ENCODE results near the gene PHAF1. TPM values are rescaled to one million over a fixed set of nuclear protein-coding genes. Genes with fewer than 3 reads are reported as not detected.

PHAF1 gene
- total and polyA plus RNA-seq, 2 donors (not counting 1 experiment from before 2014, with no cell fraction given): 18.8 to 20.7 TPM

DNA sequence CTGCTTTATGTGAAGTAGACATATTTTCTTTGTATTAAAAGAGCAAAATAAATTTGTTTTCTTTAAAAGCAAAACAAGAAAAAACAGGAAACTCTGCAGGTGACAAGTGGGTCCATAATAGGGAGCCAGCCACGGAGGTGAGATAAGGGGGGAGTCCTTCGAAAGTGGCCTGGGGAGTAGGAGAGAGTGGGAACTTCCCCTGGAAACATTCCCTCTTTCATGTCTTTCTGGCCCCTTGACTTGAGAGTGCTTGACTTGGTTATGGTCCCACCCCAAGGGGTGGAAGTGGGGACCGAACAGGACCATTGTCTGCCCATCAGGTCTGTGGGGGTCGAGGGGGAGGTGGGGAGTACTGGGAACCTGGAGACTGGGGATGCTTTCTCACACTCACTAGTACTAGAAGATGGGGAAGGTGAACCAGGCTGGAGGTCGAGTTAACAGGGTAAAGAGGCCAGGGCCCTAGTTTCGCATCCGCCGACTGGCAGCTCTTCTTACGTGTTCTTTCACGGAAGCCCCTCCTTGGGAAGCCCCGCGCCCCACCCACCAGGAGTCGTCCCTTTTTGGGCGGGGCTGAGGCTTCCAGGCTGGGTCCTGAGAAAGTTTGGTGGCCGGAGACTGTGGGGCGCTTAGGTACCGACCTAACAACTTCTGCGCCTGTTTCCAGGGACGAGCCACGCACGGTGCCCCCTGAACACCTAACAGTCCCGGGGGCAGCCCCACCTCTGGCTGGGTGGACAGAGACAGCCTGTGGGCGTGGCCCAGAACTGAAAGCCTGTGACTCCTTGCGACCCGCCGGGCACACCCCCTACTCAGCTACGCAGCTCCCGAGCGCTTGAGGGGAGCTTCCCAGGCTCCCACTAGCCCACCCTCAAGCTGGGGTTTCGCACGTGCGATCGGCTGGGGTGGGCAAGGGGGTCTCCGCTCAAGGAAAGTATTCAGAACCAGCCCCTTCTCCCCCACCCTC is 49.2 kb downstream of the PHAF1 start:
- POLR2A ChIA-PET: interaction anchor here (0.6 to 1.1 kb wide), 6 partner anchors 8 to 143 kb away, joined by 3 to 5 read pairs (median 3); partner anchors contain the start of genes B3GNT9 and CBFB
- WGBS (ENCODE audit: insufficient coverage): under 1% methylated on average over 30 of the region's 34 CpGs

More for the DNA sequence above, 49.2 kb downstream of the PHAF1 start:
- peak overlapping the region; percentile 92 for H3K4me3 Mint-ChIP-seq
- CTCF ChIA-PET: interaction anchor here (0.6 to 2.3 kb wide), 9 partner anchors 10 to 252 kb away, joined by 3 to 15 read pairs (median 3); partner anchors contain the start of gene NOL3
- Histone ChIP-seq H3K9ac (ENCODE audit: low read length) (peak overlapping the region; percentile 98), H4K20me1 (ENCODE audit: control insufficient read depth, insufficient read depth, low read length, poor library complexity, severe bottlenecking) (peaks cover 58% of the 10 kb centered on the region), H3K27me3 (replicated peaks in 1 of 4; ENCODE audit: control extremely low read depth in 1 of 4, control insufficient read depth in 3 of 4, insufficient read depth in 4 of 4, low read length in 3 of 4) (peaks cover 0 to 40% (median 19%) of the 10 kb centered on the region in 4 experiments), H3K27ac (ENCODE audit: low read length in 2 of 2) (peak overlapping the region; percentile 97 to 99), H3K79me2 (ENCODE audit: control insufficient read depth, insufficient read depth, low read length) (no peaks in the 10 kb centered on the region), H3K4me3 (ENCODE audit: control extremely low read depth in 1 of 5, extremely low read depth in 1 of 5, insufficient read depth in 1 of 5, low read depth in 2 of 5, low read length in 4 of 5) (peak overlapping the region; percentile 59 to 98 (median 96)), H3K4me2 (replicated peaks; ENCODE audit: low read depth, low read length, poor library complexity, severe bottlenecking) (peak overlapping the region; percentile 99), H3K4me1 (ENCODE audit: control insufficient read depth in 2 of 2, insufficient read depth in 2 of 2, low read length in 2 of 2) (peaks cover 52 to 71% of the 10 kb centered on the region in 2 donors), H3K9me3 (ENCODE audit: control extremely low read depth in 1 of 3, control insufficient read depth in 2 of 3, insufficient read depth in 1 of 3, low read length in 2 of 3) (peaks cover 0 to 27% (median 0%) of the 10 kb centered on the region in 3 donors), H2AFZ (ENCODE audit: insufficient read depth, low read depth, low read length, poor library complexity, severe bottlenecking) (peak overlapping the region; percentile 76), H3K36me3 (replicated peaks in 1 of 2; ENCODE audit: control extremely low read depth in 1 of 2, control insufficient read depth in 1 of 2, extremely low read depth in 1 of 2, insufficient read depth in 2 of 2, low read length in 1 of 2) (no peaks in the 10 kb centered on the region)
- ATAC-seq (ENCODE audit: low read depth) (peak; percentile 55), DNase-seq (peak; percentile 92)
- peaks cover 58% of the 10 kb centered on the region for H3K4me1 Mint-ChIP-seq
- intact Hi-C loops (cut with micrococcal nuclease): loop anchor here (1.0 kb wide), 5 partner anchors 24 to 182 kb away; partner anchors contain the start of genes CBFB, MATCAP1, PHAF1 and TMEM208
- H3K9me3 Mint-ChIP-seq (ENCODE audit: insufficient read depth): no peaks in the 10 kb centered on the region
- TF ChIP-seq EZH2 (IDR thresholded peaks at IDR 0.05; ENCODE audit: borderline replicate concordance, insufficient read depth, low read depth, low read length, poor library complexity, severe bottlenecking): no peak
- TF ChIP-seq, protein P1, sequence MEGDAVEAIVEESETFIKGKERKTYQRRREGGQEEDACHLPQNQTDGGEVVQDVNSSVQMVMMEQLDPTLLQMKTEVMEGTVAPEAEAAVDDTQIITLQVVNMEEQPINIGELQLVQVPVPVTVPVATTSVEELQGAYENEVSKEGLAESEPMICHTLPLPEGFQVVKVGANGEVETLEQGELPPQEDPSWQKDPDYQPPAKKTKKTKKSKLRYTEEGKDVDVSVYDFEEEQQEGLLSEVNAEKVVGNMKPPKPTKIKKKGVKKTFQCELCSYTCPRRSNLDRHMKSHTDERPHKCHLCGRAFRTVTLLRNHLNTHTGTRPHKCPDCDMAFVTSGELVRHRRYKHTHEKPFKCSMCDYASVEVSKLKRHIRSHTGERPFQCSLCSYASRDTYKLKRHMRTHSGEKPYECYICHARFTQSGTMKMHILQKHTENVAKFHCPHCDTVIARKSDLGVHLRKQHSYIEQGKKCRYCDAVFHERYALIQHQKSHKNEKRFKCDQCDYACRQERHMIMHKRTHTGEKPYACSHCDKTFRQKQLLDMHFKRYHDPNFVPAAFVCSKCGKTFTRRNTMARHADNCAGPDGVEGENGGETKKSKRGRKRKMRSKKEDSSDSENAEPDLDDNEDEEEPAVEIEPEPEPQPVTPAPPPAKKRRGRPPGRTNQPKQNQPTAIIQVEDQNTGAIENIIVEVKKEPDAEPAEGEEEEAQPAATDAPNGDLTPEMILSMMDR (IDR thresholded peaks at IDR 0.05): no peak
- peaks cover 16% of the 10 kb centered on the region for H3K27me3 Mint-ChIP-seq
- H3K27ac Mint-ChIP-seq: peak overlapping the region; percentile 97
